ENCODE results near the gene SHROOM3. TPM values are rescaled to one million over a fixed set of nuclear protein-coding genes. Genes with fewer than 3 reads are reported as not detected.

Gene SHROOM3
- total RNA-seq, 2 experiments from 2014 or later: 0.06 to 0.10 TPM

DNA sequence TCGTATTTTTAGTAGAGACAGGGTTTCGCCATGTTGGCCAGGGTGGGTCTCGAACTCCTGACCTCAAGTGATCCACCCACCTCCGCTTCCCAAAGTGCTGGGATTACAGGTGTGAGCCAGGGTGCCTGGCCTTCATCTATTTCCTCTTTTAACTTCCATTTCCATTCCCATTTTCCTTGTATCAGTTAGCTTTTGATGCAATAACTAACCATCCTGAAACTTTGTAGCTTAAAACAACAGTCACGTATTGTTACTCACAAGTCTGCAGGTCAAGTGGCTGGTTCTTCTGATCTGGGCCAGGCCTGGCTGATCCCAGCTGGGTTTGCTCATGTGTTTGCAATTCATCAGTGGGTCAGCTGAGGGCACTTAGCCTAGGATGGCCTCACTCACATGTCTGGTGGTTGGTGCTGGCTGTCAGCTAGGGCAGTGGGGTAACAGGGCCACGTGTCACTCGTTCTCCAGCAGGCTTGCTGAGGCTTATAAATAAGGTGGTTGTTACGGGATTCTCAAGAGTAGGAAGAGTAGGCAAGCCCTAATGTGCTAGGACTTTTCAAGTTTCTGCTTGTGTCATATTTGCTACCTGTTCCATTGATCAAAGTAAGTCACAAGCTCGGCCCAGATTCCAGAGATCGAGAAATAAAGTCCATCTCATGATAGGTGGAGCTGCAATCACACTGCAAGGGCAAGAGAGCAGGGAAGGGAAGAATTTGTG is 374.7 kb downstream of the SHROOM3 start:
- peaks cover 9% of the 10 kb centered on the region for H3K9me3 Mint-ChIP-seq

DNA sequence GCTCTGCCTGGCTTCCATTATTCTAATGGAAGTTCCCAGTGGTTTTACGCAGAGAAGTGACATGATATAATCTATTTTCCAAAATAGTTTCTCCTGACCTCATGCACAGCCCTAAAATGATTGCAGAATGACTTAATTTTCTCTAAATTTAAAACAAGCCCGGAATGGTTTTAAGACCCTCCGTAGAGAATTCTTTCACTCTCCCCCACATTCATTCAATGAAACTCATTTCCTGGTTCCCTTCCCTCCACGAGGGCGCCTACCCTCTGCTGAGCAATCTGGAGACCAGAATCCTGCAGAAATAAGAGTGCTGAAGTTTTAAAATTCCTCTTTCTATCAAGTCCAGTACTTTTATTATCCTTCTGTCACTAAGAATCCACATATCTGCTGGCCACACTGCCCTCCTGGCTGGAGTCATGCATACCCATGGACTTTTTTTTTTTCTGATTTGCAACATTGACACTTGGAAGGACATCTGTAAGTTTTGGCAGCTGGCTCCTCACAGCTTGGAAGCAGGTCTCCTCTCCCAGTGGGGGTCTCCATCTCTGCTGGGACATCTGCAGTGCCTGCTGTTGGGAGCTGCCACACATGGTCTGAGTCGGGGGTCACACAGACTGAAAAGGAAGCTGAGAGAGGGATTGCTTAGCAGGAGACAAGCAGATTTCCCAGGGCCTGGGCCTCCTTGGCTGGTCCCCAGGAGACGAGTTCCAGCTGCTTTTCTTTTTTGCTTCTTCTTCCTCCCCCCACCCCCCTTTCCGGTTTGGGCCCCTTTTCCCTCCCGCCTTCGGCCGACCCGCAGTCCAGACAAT is 376.8 kb downstream of the SHROOM3 start:
- H3K36me3 Mint-ChIP-seq: peaks cover 2% of the 10 kb centered on the region
- peaks cover 7% of the 10 kb centered on the region for H3K9me3 Mint-ChIP-seq
- no peak overlapping the region for H3K4me3 Mint-ChIP-seq
- no peak overlapping the region for H3K27ac Mint-ChIP-seq
- H3K27me3 Mint-ChIP-seq: no peaks in the 10 kb centered on the region
- H3K4me1 Mint-ChIP-seq: no peaks in the 10 kb centered on the region
- no peak for DNase-seq

More for the DNA sequence above, 374.7 kb downstream of the SHROOM3 start:
- H3K36me3 Mint-ChIP-seq: peaks cover 2% of the 10 kb centered on the region
- H3K4me3 Mint-ChIP-seq: no peak overlapping the region
- H3K4me1 Mint-ChIP-seq: no peaks in the 10 kb centered on the region
- DNase-seq: no peak
- no peak overlapping the region for H3K27ac Mint-ChIP-seq
- H3K27me3 Mint-ChIP-seq: no peaks in the 10 kb centered on the region

DNA sequence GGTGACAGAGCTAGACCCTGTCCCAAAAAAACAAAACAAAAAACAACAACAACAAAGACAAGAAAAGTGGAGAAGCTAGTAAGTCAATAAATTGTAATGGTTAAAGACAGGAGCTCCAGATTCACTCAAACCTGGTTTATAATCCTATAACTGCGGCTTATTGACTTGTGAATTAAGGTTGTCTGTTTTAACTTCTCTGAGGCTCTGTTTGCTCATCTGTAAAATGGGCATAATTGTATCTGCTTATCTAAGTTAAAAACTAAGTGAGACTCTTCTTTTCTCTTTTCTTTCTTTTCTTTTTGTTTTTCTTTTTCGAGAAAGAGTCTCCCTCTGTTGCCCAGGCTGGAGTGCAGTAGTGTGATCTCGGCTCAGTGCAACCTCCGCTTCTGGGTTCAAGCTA is 378.0 kb downstream of the SHROOM3 start:
- Mint-ChIP-seq H3K4me1 (no peaks in the 10 kb centered on the region), H3K36me3 (peaks cover 2% of the 10 kb centered on the region), H3K9me3 (peaks cover 3% of the 10 kb centered on the region), H3K27ac (no peak overlapping the region), H3K4me3 (no peak overlapping the region), H3K27me3 (no peaks in the 10 kb centered on the region)
- no peak for DNase-seq

DNA sequence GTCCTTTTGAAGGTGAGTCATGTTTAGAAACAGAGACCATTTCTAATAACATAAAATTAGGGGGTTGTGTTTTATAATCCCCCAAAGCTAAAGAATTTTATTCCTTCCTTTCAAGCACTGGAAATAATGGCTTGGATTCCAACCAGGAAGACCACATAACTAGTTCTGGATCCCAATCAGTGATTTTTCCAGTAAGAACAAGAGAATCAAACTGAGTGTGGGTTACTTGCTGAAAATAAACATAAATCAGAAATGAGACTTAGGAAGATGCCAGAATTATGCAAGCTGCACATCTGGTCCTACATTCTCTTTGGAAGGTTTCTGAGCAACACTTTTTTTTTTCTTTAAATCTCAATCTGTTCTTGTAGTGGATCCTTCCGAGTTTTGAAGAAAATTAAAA is 386.6 kb downstream of the SHROOM3 start:
- Mint-ChIP-seq H3K27ac (no peak overlapping the region), H3K4me1 (no peaks in the 10 kb centered on the region), H3K27me3 (peaks cover 9% of the 10 kb centered on the region), H3K4me3 (no peak overlapping the region), H3K9me3 (peaks cover 3% of the 10 kb centered on the region), H3K36me3 (no peaks in the 10 kb centered on the region)
- DNase-seq: no peak

DNA sequence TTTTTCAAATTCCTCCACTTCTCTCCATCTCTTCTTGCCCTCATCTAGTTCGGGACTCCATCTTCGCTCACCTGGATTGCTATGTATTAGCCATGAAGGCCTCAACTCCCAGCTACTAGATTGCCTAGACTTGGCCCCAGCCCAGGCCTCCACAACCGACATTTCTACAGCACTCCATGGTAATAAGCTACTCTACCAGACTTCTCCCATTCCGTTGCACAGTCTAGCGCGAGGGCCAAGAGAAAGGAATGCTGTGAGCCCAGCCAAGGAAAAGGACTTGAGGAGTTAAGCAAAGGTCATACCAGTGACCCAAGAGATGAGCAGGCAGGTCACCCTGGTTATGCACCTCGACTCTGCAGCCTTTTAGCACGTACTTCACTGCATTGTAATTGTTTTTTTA is 387.3 kb downstream of the SHROOM3 start:
- Mint-ChIP-seq H3K27ac (no peak overlapping the region), H3K4me1 (no peaks in the 10 kb centered on the region), H3K4me3 (no peak overlapping the region), H3K27me3 (peaks cover 9% of the 10 kb centered on the region), H3K36me3 (no peaks in the 10 kb centered on the region), H3K9me3 (peaks cover 3% of the 10 kb centered on the region)
- no peak for DNase-seq

DNA sequence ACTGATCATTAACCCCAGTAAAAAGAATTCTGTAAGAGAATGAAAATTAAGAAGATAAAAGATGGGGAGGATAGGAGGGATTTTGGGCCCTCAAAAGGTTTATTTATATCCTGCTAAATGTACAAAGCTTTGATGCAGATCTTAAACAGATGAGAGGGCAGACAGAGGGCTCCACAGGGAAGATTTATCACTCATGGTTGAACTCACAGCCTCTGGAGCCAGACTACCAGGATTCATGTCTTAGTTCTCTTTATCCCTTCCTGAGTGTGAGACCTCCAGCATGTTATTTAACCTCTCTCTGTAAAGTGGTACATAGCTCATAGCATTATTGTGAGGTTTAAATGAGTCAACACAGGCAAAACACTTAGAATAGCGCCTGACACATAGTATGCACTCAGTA is 388.5 kb downstream of the SHROOM3 start:
- Mint-ChIP-seq H3K9me3 (peaks cover 1% of the 10 kb centered on the region), H3K36me3 (no peaks in the 10 kb centered on the region), H3K27me3 (peaks cover 9% of the 10 kb centered on the region), H3K4me3 (no peak overlapping the region), H3K27ac (no peak overlapping the region), H3K4me1 (no peaks in the 10 kb centered on the region)
- no peak for DNase-seq

DNA sequence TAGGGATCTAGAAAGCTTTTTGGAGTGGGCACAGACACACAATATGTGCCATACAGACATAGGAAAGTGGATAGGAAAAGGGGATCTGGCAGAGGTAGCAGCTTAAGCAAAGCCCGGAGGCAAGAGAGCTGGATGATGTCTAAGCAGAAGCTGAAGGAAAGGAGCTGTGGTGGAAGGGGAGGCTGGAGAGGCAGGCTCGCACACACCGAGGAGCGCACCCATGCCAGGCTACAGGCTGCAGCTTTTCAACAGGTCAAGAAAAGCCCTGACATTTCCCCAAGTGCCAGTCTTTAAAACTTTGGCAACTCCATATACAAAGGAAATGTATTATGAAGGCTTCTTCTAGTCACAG is 395.6 kb downstream of the SHROOM3 start:
- no peaks in the 10 kb centered on the region for H3K27me3 Mint-ChIP-seq

DNA sequence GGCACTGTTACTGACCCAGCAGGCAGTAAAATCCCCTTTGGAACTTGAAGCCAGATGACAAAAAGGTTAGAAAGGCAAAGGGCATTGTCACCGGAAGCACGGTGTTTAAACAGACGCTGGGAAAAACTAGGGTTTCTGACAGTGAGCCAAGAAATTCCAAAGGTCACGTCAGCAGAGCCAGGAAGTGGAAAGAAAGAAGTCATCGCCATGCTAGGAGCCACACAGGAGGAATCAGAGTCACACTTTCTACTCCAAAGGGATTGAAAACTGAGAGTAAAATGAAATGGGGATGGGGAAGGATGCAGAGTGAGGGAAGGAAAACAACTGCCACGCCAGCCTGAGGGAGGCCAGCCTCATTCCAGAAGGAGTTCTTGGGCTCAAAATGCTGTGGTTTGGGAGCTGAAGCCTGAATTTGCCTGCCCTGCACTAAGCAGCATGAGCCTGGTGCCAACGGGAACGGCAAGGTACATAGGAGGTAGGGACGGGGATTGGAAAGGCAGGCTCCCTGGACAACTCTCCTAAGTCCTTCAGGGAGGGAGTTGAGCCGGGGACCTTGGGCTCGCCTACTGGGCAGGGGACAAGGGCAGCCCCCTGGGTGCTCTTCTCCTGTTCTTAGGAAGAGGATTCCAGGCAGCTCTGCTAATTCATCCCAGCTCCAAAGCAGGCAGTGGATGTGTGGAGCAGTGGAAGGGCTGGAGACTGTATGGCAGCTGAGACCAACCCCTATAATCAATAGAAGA is 396.1 kb downstream of the SHROOM3 start:
- Mint-ChIP-seq H3K4me1 (no peaks in the 10 kb centered on the region), H3K9me3 (no peaks in the 10 kb centered on the region), H3K36me3 (no peaks in the 10 kb centered on the region), H3K4me3 (no peak overlapping the region), H3K27ac (no peak overlapping the region), H3K27me3 (no peaks in the 10 kb centered on the region)
- DNase-seq: no peak

More for the DNA sequence above, 395.6 kb downstream of the SHROOM3 start:
- H3K36me3 Mint-ChIP-seq: no peaks in the 10 kb centered on the region
- no peaks in the 10 kb centered on the region for H3K9me3 Mint-ChIP-seq
- no peak overlapping the region for H3K27ac Mint-ChIP-seq
- no peaks in the 10 kb centered on the region for H3K4me1 Mint-ChIP-seq
- DNase-seq: no peak
- H3K4me3 Mint-ChIP-seq: no peak overlapping the region

DNA sequence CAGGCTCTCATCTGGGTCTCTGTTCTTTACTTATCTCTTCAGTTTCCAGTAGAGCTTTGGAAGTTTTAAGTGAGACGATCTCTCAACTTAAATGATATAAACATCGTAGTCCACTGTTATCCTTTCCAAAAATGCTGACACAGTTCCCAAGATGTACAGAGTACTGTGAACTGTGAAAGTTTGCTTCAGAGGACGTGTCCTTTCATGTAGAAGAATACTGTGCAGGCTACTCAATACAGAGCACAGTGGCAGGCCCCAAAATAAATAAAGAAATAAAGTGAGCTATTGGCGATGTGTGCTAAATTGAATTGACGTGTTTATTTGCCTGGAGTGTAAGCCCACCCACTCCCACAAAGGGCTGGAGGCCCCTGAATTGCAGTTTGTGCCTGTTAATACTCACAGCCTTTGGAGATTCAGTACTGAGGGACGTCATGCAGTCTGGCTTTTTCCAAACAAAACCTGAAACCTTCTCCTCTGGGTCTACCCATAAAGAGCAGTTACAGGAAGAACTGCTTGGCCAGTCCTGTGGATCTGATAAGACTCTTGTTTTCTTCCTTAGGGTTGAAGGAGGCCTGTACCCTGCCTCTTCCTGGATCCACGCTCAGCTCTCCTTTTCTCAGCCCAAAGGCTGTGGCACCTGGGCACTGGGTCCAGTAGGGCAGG is 396.8 kb downstream of the SHROOM3 start:
- H3K36me3 Mint-ChIP-seq: no peaks in the 10 kb centered on the region
- no peak overlapping the region for H3K27ac Mint-ChIP-seq
- no peak for DNase-seq
- no peaks in the 10 kb centered on the region for H3K27me3 Mint-ChIP-seq
- H3K4me1 Mint-ChIP-seq: no peaks in the 10 kb centered on the region
- H3K9me3 Mint-ChIP-seq: no peaks in the 10 kb centered on the region
- H3K4me3 Mint-ChIP-seq: no peak overlapping the region

Other genes with a start within 250 kb of the SHROOM3 start
- 1 to 10 TPM; 2.9 to 4.3 TPM for gene SCARB2, start 221.4 kb upstream of the SHROOM3 start, total RNA-seq
- not detected for gene FAM47E, start 183.5 kb upstream of the SHROOM3 start, total RNA-seq
- under 1 TPM in 1 of 2 experiments, not detected in 1; 0.20 TPM for gene STBD1, start 128.5 kb upstream of the SHROOM3 start, total RNA-seq
- gene CCDC158, start 14.1 kb upstream of the SHROOM3 start, total RNA-seq: not detected

Measured in activated naive CD8-positive, alpha-beta T cell treated with anti-CD3 and anti-CD28 coated beads for 36 hours (primary cell).